ENCODE data around the gene PLXNC1.

- TF ChIP-seq, protein P1, sequence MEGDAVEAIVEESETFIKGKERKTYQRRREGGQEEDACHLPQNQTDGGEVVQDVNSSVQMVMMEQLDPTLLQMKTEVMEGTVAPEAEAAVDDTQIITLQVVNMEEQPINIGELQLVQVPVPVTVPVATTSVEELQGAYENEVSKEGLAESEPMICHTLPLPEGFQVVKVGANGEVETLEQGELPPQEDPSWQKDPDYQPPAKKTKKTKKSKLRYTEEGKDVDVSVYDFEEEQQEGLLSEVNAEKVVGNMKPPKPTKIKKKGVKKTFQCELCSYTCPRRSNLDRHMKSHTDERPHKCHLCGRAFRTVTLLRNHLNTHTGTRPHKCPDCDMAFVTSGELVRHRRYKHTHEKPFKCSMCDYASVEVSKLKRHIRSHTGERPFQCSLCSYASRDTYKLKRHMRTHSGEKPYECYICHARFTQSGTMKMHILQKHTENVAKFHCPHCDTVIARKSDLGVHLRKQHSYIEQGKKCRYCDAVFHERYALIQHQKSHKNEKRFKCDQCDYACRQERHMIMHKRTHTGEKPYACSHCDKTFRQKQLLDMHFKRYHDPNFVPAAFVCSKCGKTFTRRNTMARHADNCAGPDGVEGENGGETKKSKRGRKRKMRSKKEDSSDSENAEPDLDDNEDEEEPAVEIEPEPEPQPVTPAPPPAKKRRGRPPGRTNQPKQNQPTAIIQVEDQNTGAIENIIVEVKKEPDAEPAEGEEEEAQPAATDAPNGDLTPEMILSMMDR (IDR thresholded peaks at IDR 0.05; ENCODE audit: low read depth, low read length, missing input control), result no peak
- TF ChIP-seq GABPA (IDR thresholded peaks at IDR 0.05 in 1 of 2, conservative IDR thresholded peaks at IDR 0.05 in 1 of 2) (no peak), RAD21 (IDR thresholded peaks at IDR 0.05) (no peak), TAF1 (conservative IDR thresholded peaks at IDR 0.05) (no peak), SP1 (IDR thresholded peaks at IDR 0.05) (no peak), JUND (IDR thresholded peaks at IDR 0.05) (no peak), HNF4G (IDR thresholded peaks at IDR 0.05) (no peak), YY1 (IDR thresholded peaks at IDR 0.05) (no peak)
- TF ChIP-seq, protein P2, sequence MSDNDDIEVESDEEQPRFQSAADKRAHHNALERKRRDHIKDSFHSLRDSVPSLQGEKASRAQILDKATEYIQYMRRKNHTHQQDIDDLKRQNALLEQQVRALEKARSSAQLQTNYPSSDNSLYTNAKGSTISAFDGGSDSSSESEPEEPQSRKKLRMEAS (IDR thresholded peaks at IDR 0.05), result no peak
- TF ChIP-seq, protein P3, sequence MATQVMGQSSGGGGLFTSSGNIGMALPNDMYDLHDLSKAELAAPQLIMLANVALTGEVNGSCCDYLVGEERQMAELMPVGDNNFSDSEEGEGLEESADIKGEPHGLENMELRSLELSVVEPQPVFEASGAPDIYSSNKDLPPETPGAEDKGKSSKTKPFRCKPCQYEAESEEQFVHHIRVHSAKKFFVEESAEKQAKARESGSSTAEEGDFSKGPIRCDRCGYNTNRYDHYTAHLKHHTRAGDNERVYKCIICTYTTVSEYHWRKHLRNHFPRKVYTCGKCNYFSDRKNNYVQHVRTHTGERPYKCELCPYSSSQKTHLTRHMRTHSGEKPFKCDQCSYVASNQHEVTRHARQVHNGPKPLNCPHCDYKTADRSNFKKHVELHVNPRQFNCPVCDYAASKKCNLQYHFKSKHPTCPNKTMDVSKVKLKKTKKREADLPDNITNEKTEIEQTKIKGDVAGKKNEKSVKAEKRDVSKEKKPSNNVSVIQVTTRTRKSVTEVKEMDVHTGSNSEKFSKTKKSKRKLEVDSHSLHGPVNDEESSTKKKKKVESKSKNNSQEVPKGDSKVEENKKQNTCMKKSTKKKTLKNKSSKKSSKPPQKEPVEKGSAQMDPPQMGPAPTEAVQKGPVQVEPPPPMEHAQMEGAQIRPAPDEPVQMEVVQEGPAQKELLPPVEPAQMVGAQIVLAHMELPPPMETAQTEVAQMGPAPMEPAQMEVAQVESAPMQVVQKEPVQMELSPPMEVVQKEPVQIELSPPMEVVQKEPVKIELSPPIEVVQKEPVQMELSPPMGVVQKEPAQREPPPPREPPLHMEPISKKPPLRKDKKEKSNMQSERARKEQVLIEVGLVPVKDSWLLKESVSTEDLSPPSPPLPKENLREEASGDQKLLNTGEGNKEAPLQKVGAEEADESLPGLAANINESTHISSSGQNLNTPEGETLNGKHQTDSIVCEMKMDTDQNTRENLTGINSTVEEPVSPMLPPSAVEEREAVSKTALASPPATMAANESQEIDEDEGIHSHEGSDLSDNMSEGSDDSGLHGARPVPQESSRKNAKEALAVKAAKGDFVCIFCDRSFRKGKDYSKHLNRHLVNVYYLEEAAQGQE (IDR thresholded peaks at IDR 0.05), result no peak
Measured at GRCh38 chr12:94230357-94230905, 82.1 kb downstream of the PLXNC1 start.
